Panc1 (cell line): ENCODE results near the gene FOXA3.

Experiments
- CTCF ChIP-seq: fragments of 450-650 bp; IDR thresholded peaks from 2 replicates; pipeline ENCODE4 v1.5.1; 2017; ENCODE audit warnings: mild to moderate bottlenecking
- POLR2AphosphoS5 ChIP-seq: IDR thresholded peaks from 2 replicates; pipeline ENCODE4 v1.6.1; 2012; ENCODE audit warnings: mild to moderate bottlenecking, low read depth, low read length, moderate library complexity
- TF ChIP-seq, protein P1 (sequence below), 2 experiments: IDR thresholded peaks; 2 replicates each; pipeline ENCODE4 v1.6.1; 2011 to 2012; ENCODE audit warnings: low read depth in 2 of 2, control low read depth in 1 of 2, low read length in 1 of 2, mild to moderate bottlenecking in 1 of 2, moderate library complexity in 1 of 2; ENCODE audit not compliant: insufficient read depth in 1 of 2

DNA sequence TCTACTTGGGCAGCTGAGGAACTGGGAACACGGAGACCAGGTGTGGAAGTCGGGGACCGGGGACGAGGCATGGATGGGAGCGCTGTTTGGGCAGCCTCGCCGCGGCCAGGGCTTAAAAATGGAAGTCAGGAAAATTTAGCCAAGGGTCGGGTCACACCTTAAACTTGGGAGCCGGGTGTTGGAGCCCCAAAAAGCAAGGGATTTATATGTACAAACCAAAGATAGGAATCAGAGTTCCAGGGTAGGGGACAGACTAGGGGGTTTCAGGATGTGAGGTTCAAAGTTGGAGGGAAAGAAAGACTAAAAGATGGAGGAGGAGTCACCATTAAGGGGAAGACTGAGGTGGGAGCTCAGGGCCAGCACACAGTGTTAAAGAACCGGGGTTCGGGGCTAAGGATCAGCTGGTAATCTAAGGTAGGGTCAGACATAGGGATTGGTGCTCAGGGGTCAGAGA is 530 bp downstream of the FOXA3 start:
- TF ChIP-seq CTCF = no peak
- TF ChIP-seq POLR2AphosphoS5 = no peak
- TF ChIP-seq, protein P1, sequence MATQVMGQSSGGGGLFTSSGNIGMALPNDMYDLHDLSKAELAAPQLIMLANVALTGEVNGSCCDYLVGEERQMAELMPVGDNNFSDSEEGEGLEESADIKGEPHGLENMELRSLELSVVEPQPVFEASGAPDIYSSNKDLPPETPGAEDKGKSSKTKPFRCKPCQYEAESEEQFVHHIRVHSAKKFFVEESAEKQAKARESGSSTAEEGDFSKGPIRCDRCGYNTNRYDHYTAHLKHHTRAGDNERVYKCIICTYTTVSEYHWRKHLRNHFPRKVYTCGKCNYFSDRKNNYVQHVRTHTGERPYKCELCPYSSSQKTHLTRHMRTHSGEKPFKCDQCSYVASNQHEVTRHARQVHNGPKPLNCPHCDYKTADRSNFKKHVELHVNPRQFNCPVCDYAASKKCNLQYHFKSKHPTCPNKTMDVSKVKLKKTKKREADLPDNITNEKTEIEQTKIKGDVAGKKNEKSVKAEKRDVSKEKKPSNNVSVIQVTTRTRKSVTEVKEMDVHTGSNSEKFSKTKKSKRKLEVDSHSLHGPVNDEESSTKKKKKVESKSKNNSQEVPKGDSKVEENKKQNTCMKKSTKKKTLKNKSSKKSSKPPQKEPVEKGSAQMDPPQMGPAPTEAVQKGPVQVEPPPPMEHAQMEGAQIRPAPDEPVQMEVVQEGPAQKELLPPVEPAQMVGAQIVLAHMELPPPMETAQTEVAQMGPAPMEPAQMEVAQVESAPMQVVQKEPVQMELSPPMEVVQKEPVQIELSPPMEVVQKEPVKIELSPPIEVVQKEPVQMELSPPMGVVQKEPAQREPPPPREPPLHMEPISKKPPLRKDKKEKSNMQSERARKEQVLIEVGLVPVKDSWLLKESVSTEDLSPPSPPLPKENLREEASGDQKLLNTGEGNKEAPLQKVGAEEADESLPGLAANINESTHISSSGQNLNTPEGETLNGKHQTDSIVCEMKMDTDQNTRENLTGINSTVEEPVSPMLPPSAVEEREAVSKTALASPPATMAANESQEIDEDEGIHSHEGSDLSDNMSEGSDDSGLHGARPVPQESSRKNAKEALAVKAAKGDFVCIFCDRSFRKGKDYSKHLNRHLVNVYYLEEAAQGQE (IDR thresholded peaks at IDR 0.05; ENCODE audit: insufficient read depth in 1 of 2, low read depth in 2 of 2, low read length in 1 of 2) = no peak
